ENCODE results near the gene S100A16.
"Not testable (repeated sequence)": the region's sequence is repeated elsewhere in the genome, so short reads cannot be mapped to it uniquely, and the experiment has no call there.

Gene S100A16, protein sequence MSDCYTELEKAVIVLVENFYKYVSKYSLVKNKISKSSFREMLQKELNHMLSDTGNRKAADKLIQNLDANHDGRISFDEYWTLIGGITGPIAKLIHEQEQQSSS

DNA sequence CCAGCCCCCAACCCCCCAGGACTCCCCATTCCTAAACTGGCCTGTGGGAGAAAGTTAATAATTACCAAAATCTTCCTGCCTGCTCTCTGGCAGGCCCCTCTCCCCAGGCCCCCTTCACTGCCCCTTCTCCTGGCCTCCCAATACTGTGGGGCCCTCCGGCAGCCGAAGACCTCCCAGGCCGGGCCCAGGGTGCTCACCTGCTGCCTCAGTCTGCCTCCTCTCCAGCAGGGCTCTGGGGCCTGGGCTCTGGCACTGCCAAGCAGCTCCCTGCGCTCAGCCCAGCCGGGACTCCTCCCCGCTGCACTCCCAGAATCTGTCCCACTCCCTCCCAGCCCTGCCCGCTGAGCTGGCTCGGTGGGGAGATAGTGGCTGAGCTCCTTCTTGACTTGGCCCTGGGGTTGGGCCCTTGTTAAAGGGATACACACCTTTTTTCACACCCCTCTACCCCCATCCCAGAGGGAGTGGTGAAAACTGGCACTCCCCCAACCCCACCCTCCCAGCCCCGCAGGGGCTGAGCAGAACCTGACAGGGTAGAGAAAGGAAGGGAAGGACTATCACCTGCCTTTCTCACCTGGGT, at the start of gene S100A16:
Gene S100A16 (minus strand): TSS at position 383 of the 577 bp plus-strand sequence. CDS start 4,986 bp downstream, outside the sequence.
- no peak for DNase-seq

DNA sequence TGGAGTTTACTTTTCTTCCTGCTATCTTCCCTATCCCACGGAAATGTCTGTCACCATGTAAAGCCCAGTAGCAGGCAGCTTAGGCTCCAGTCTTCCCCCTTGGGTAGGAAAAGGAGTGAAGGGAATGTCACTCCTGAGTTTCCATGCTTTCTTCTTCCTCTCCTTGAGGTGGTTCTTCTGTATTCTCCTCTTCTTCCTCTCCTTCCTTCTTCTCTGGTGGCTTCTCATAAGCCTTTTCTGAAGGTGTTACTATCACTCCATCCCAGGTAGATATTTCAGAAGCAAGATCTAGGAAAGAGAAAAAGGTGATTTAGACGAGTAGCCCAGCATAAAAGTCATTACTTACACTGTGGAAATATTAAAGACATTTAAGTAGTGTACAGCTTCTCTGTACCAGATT, 49.3 kb upstream of the S100A16 start:
- no peak for DNase-seq

DNA sequence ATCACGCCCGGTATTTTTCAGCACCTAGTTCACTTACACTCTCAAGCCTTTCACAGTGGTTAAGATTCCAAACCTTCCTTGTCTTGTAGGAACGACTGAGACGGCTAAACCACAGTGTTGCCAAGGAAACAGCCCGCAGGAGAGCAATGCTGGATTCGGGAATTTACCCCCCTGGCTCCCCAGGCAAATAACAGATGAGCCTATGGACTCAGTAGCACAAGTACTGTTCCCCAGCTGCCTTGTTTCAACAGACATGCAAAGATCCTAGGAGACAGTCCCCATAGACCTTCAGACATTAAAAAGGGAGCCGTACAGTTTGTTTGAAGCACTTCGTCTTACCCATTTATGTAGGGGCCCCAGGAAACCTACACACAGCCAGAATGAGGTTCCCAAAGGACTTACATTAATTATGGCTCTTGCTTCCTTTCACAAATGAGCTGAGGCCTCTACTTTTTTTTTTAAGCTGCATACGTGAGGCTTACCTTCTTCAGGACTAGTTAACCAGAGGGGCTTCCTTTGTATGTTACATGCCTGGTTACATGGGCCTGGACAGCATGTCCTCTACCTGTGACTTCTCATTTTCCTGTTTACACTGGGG, 48.3 kb upstream of the S100A16 start:
- no peak for DNase-seq

DNA sequence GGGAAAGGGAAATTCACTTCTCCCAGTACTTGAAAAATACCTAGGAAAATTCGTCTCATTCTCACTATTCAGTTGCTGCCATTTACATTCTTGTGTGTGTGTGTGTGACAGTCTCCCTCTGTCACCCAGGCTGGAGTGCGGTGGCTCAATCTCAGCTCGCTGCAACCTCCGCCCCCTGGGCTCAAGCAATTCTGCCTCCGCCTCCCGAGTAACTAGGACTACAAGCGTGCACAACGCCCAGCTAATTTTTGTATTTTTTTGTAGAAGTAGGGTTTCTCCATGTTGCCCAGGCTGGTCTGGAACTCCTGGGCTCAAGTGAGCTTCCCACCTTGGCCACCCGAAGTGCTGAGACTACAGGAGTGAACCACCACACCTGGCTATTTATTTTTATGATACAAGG, 46.7 kb upstream of the S100A16 start:
- no peak for DNase-seq

DNA sequence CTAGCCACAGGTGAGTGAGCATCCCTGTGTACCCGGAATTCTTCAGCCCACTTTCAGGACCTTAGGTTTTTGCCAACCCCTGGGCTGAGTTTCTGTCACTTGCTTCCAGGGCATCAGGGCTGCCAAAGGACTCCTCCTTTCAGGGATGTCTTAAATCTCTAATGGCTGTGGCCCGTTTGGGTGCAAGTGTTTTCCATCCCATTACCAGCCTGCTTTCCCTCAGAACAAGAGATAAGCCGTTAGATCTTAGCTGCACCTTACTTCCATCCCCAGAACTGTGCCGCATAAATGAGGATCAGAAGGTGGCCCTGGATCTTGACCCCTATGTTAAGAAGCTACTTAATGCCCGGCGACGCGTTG, 46.2 kb upstream of the S100A16 start:
- DNase-seq: no peak

DNA sequence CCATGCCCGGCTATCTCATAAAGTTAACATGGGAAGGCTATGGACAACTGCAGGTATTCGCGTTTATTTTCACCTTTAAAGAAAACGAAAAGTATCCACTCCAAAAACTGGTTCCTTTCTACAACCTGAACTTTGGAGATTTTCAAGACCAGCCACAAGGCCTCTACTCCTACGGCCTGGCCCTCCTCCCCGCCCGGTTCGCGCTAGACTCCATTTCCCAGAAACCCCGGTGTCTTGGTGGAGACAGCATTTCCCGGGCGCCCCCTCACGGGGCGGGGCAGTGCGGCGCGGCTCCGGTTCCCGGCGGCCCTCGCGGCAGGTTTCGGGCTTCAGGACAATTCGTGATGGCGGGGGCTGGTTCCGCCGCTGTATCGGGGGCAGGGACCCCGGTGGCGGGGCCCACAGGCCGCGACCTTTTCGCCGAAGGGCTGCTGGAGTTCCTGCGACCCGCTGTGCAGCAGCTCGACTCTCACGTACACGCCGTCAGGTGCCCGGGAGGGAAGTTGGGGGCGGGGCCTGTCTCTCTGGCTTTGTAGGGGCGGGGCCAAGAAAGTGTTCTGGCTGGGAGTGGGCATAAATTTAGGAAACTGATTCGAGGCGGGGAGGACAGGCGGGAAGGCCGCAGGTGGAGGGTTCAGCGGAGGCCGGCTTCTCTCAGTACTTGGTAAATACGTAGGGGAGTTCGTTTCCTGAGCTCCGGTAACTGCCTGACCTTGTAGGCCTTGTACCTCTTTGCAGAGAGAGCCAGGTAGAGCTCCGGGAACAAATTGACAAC, 45.6 kb upstream of the S100A16 start, which contains the start of gene SNAPIN:
Gene SNAPIN (plus strand): TSS at position 304 of the 775 bp plus-strand sequence. CDS start 41 bp downstream, at position 345.
- peak; percentile 90 for DNase-seq

DNA sequence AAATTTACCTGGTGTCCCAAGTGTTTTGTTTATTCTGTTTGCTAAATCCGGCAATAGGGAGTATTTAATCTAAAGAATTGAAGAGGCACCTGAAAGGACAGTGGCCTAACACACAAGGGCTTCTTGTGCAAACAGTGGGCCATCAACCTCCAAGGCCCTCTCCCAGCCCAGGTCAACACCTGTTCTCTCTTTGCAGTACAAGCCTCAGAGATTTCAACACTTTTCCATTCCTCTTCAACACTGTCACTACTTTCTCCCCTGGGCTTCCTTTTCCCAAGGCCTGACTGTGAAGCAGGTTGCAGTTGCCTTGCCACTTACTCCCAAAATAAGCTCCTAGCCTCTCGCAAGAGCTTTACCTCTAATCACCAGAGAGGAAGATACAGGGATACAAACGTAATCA, 42.4 kb upstream of the S100A16 start:
- DNase-seq: no peak

DNA sequence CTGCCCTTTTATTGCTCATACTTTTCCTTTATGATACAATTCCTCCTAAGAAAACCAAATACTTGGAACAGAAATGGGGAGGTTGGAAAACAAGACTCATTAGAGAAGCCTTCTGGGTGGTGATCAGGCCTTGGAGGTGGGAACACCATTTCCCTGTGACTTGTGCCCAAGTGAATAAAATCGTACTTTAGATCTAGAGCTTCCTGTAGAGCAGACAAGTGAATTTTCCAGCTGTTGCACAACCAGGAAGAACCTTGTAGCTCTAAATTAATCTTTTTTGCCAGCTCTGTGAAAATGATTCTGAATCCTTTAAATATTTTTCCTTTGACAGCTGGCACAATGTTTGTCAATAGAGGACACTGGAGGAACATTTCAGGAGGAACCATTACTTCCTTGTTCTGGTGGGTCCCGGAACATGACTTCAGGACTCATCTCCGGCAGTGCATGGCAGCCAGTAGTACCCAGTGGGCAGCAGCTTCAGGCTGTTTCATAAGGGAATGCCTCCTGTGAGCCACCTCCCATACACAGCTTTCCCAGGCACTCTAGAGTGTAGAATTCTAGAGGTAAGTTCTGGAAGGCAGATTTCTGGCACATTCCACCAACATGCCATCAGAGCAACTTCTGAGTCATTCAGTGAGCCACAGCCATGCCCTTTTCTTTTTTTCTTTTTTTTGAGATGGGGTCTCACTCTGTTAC, 40.0 kb upstream of the S100A16 start:
- DNase-seq: no peak

DNA sequence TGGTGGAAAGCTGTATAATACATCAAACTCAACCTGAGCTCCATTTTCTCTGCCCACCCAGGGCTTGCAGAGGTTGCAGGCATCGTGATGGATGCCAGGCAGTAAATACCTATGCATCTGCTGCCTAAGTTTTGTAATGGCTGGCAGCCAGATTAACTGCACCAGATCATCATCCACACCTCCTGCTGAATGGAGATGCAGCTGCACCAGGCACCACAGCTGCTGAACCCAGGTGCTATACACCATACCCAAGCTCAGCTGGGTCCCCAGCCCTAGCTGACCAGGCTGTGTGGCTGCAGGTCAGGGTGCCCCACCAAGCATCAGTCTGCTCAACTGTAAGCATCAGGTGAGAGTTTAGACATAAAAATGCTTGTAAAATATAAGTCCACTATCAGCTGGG, 38.8 kb upstream of the S100A16 start:
- no peak for DNase-seq

DNA sequence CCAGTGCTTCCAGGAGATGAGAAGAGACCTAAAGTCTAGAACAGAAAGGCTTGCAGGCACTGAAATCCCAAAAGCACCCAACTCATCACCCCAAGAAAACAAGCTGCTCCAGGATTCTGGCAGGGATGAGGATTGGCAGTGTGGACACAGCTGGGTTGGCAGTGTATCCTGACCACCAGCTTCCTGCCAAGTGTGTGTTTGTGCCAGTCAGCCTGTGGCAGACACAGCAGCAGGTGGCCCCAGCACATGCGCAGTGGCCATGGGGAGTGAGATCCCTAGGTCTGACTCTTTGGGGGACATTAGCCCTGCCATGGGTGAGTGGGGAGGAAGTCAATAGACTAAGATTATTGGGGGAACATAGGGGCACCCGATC, 36.9 kb upstream of the S100A16 start:
- no peak for DNase-seq

DNA sequence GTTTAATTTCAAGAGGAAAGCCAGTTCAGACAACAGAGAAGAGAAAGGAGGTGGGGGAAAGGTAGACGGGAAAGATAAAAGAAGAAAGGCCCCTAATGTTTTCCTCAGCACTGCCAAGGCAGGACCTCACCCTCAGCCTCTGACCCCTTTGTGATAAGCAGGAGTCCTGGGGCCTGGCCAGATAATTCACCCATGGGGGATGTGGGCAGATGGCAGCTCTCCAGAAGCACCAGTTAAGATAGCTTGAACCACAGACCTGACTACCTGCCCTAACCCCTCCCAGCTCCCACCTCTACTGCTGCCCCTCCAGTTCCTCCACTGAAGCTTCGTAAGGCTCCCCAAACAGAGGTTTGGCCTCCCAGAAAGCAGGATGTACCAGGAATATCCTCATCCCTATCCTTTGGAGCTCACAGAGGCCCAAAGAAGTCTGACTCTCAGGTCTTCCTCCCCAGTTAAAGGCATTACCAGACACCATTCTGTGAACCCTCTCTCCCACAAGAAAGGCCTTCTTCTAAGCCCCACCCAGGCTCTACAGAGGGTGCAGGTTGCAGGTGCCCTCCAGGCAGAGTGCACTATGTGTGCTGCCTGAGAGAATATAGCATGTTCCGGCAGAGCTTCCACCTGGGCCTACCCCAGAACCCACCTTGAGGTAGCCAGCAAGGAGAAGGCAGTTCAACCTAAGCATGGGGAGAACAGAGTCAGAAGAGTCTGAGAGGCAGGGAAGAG, 36.4 kb upstream of the S100A16 start:
- no peak for DNase-seq

DNA sequence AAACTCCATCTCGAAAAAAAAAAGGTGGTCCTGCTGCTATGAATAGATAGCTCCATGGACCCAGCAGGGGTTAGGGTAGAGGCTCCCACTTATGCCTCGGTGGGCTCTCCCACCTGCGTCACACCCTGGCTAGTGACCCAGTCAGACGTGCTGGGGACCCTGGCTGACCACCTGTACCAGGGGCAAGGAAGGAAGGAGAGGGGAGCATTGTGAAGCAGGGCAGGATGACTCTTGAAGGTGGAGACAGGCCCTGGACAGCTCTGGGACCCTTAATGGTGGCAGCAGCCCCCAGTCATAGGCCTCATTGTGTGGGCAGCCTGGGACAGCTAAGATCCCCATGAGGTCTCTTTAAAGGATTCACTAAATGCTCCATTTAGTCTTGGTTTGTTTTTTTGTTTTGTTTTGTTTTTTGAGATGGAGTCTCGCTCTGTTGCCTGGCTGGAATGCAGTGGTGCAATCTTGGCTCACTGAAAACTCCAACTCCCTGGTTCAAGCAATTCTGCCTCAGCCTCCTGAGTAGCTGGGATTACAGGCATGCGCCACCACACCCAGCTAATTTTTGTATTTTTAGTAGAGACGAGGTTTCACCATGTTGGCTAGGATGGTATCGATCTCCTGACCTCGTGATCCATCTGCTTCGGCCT, 35.2 kb upstream of the S100A16 start:
- no peak for DNase-seq

DNA sequence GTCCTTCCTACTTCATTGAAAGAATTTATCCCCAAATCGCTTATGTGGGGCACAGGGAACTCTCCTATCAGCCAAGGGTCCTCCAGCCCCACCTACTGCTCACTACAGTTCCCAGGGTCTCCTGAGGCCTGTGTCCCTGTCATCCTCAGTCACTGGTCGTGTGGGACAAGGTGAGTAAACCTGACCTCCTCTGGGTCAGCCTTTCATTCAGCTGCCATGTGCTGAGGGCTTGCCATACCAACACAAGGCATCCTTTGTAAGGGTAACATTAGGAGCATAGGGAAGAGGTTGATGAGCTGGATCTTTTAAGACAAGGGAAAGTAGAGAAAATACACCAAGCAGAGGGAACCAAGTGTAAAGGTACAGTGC, 34.4 kb upstream of the S100A16 start:
- no peak for DNase-seq

DNA sequence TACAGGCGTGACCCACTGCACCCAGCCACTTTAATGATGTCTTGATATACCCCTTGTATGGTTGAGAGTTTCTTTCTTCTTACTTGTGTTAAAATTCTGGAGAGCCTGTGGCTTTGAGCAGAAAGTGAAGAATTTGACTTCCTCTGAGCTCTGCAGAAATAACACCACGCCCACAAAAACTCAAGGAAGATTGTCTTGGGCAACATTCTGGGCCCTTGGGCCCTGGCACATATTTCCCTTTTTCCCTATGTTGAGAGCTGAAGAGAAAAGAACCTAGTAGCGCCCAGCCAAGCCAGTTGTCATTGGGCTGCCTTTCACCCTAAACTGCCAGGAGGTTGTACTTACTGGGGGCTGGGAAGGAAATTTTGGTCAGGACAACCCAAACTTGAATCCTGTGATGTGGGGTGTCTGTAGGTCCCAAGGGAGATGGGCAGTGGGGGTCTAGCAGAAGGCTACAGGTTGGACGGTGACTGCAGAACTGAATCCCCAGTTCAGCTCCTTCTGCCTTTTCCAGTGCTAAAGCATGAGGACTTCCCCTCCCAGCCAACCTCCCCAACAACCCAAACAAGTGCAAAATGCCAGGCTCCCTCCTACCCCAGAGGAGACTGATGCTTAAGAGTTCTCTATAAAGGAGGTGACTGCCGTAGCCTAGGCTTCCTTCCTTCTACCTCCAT, 33.9 kb upstream of the S100A16 start:
- DNase-seq: no peak

DNA sequence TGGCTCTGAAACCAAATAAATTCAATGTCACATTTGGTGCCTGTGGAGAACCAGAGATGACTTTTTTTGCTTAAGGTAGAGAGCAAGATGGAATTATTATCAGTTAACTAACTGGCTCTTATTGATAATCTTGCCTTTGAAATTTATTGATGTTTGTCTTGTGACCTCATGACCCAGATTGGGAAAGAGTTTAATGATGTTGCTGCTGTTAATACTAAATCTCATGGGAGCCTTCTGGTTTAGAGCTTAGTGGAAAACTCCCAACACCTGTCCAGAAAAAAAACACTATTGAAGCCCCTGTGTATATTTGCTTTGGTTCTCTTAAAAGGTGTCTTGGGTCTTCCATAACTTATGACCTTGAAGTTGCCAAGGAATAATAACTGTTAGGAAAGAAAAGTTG, 30.9 kb upstream of the S100A16 start:
- no peak for DNase-seq

DNA sequence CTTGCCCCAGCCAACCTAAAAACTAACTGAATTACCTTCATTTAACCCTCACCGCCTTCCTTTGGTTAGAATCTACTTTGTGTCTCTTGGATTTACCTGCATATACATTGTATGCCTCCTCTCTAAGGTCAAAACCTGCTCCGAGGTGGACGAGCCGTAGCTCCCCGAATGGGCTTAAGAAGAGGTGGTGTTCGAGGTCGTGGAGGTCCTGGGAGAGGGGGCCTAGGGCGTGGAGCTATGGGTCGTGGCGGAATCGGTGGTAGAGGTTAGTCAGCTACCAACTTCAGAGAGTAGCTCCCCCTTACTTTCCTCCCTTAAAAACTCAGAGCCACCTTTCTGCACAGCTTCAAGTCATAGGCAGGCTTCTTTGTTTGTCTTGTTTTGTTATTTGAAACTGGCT, 30.2 kb upstream of the S100A16 start:
- DNase-seq: no peak

DNA sequence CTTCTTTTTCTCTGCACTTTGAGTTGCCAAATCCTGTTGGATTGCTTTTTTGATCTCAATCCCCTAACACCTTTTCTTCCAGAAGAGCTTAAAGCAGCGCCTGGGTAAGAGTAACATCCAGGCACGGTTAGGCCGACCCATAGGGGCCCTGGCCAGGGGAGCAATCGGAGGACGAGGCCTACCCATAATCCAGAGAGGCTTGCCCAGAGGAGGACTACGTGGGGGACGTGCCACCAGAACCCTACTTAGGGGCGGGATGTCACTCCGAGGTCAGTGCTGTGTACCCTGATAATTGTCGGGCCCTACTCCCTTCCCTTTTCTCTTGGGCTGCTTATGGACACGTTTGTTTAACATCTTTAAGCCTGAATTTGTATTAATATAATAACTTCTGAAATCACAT, 29.2 kb upstream of the S100A16 start:
- DNase-seq: no peak

DNA sequence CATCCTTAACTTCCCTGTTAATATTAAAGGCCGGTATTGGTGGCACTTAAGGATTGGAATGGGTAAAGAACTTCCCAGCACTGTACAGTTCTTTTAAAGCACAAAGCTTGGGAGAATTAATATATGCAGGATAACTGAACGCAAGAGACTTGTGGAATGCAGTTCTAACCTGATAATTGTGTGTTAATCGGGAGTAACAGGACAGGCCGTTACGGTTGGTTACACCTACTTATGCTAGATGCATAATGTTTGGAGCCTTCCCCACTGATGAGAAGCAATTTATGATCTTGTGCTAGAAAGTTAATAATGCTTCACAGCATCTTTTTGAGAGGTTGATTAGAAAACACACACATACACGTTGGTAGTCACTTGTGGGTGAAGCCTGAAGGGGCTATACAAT, 27.9 kb upstream of the S100A16 start:
- DNase-seq: no peak

DNA sequence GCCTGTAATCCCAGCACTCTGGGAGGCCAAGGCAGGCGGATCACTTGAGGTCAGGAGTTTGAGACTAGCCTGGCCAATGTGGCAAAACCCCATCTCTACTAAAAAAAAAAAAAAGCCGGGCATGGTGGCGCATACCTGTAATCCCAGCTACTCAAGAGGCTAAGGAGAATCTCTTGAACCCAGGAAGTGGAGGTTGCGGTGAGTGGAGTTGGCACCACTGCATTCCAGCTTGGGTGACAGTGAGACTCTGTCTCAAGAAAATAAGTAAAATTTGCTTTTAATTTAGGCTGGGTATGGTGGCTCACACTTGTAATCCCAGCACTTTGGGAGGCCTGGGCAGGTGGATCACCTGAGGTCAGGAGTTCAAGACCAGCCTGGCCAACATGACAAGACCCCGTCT, 27.3 kb upstream of the S100A16 start:
- not testable (repeated sequence) for DNase-seq

DNA sequence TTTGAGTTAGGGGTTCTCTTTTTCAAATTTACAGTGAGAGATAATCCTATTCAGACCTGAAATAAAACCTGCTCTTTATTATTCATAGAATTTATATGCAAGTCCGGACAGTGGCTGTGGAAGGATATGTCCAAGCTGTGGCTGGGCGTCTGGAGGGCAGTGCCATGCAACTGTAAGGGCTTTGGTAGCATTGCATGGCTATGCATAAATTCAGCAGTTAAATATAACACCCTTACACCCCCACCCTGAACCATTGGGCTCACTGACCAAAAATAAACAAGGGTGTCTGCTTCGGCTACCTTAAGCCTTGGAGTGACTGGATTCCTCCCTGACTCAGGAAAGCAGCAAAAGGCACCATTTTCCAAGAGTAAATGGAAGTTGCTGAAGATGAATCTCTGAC, 26.3 kb upstream of the S100A16 start:
- no peak for DNase-seq

DNA sequence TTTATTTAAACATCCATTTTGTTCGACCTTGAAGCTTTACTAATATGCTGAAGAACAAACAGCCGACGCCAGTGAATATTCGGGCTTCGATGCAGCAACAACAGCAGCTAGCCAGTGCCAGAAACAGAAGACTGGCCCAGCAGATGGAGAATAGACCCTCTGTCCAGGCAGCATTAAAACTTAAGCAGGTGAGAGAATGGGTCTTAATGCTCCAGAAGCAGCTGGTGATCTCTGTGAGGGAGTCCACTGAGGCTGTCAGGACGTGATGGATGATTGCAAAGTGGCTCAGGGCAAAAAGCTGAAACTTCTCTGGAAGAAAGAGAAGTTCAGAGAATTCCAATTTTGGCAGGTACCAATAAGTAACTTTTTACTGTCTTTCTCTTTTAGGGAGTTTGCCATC, 25.3 kb upstream of the S100A16 start:
- DNase-seq: no peak

DNA sequence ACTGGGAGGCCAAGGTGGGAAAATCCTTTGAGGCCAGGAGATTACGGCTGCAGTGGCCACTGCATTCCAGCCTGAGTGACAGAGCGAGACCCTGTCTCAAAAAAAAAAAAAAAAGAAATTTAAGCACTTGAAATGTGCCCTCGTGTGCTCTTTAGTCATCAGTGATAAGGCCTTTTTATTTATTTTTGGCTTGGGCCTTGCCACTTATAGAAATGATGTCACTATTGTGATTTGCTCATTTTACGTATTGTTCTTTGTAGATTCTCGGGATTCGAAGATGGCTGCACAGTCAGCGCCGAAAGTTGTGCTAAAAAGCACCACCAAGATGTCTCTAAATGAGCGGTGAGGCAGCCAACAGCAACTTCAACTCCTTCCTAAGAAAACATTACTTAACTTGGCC, 23.4 kb upstream of the S100A16 start:
- DNase-seq: no peak
